GM18907 (cell line): Measurements from ENCODE around the gene GCA.
A peak's percentile ranks its signal among the peaks of the same experiment; 100 is the strongest.

Experiments used
- ATAC-seq: cut with Tn5 transposase; IDR thresholded peaks from one replicate; pipeline ENCODE4 v1.9.1; 2021; ENCODE audit warnings: mild to moderate bottlenecking, moderate library complexity; ENCODE audit not compliant: unreplicated experiment

The GCA gene

DNA sequence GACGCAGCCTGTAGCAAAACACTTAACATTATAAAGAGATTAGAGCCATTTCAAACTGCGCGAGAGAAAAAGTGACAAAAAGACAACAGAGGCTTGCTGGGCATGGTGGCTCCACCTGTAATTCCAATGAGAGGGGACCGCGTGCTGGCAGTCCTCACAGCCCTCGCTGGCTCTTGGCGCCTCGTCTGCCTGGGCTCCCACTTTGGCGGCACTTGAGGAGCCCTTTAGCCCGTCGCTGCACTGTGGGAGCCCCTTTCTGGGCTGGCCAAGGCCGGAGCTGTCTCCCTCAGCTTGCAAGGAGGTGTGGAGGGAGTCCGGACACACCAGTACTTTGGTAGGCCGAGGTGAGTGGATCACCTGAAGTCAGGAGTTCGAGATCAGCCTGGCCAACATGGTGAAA is 16.1 kb upstream of the GCA start:
- ATAC-seq = no peak

- peak; percentile 46 for ATAC-seq
These were observed 15.3 kb upstream of the GCA start for GRCh38 chr2:162328424-162329157.

GRCh38 chr2:162330881-162331280 is 13.1 kb upstream of the GCA start:
- no peak for ATAC-seq

DNA sequence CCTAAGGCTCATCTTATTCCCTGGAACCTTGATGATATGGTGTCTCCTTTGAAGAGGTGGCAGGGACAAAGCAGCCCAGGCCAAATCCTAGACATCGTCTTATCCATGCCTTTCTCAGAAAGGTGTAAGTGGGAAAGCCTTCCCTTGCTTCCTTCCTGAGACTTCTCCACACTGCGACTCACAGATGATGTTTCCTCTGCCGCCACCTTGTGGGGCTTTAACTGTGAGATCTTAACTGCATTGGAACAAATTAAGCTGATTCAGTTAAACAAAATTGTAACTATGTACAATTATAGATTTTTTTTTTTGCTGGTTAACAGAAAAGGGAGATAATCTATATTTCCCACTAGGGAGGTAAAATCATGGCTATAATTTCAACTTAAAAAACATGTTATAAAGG is 10.0 kb upstream of the GCA start:
- peak; percentile 68 for ATAC-seq

- ATAC-seq = no peak
These were observed 6.1 kb upstream of the GCA start for GRCh38 chr2:162337868-162338267.

DNA sequence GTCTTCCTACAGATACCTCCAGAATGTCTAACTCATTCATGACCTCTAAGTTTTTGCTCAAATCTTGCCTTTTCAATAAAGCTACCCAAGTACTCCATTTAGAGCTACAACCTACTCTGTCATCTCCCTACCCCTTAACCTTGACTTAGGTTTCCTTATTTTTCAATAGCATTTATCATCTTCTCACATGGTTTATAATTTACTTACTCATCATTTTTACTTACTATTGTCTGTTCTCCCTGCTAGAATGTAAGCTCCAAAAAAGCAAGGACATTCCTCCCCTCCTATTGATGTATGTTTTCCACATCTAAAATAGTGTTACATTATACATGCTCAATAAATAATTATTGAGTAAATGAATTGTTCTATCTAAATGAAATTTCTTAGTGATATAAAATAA is 3.1 kb upstream of the GCA start:
- ATAC-seq = no peak

DNA sequence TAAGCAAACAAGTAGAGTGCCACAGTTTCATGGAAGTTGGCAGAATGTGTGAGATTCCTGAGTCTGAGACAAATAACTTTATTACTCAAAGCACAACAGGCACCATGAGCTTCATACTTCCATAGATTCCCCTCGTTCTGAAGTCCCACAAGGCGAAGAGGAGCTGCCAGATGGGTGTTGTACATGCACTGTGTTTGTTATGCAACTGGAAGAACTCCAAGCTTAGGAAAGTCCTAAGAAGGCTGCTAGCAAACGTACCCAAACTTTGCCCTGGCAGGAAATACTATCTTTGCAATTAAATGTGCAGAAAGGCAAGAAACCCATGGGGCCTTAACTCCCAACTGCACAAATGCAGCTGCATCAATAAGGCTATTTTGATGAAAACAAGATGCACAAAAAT is 1.6 kb upstream of the GCA start:
- ATAC-seq = no peak

GRCh38 chr2:162342841-162343240 is 1.1 kb upstream of the GCA start:
- no peak for ATAC-seq

- peak; percentile 1 for ATAC-seq
These were observed 474 bp upstream of the GCA start for GRCh38 chr2:162343492-162343823.

DNA sequence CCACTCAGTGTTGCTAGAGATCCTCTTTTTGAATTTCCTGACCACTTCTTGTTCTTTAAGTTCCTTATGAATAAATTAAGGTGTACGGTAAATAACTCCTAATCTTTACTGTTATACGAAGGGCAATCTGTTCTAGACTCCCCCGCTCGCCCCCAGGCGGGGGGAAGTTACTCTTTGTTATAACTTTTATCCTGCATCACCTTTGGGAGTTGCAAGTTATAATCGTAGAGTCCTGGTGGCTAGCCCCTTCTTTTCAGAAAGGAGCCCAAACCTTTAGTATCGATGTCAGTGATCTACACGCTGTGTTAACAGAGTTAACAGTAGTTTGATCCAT is 652 bp downstream of the GCA start:
- no peak for ATAC-seq

DNA sequence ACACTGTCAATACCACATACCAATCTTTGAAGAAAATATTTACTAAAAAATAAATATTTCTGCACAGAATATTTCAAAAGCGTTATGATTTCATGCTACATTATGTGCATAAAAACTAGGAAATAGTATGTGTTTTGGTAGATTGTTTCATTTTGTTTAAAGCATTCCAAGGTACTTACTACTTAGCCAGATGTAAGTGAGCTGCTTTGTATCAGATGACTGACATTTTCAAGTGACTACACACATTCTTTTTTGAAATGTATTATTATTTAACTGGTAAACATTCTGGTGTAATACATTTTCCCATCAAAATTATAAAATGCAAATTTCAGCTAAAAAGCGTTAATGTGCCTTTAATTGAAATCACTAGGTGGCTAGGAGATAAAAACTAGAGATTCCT is 21.5 kb downstream of the GCA start:
- ATAC-seq = no peak

- no peak for ATAC-seq
These were observed 24.6 kb downstream of the GCA start for GRCh38 chr2:162368494-162368893.

- ATAC-seq = no peak
These were observed 25.6 kb downstream of the GCA start for GRCh38 chr2:162369551-162369950.

DNA sequence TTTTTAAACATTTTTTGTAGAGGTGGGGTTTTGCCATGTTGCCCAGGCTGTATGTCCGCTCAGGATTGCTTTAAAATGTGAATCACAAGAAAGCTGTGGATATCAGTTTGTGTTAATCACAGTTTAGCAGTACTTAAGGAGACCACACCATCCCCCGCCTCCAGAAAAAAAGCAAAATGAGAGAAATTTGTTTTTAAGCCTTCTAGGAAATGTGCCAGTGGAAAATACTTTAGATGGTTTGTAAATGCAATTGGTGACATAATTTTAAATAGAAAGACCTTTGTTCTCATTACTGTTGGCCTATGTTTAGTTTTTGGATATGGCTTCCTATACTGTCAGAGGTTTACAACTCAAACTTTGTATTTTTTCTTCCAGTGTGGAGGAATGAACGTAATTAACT is 27.0 kb downstream of the GCA start:
- ATAC-seq = no peak

GRCh38 chr2:162372818-162373217 is 28.9 kb downstream of the GCA start:
- ATAC-seq = no peak

DNA sequence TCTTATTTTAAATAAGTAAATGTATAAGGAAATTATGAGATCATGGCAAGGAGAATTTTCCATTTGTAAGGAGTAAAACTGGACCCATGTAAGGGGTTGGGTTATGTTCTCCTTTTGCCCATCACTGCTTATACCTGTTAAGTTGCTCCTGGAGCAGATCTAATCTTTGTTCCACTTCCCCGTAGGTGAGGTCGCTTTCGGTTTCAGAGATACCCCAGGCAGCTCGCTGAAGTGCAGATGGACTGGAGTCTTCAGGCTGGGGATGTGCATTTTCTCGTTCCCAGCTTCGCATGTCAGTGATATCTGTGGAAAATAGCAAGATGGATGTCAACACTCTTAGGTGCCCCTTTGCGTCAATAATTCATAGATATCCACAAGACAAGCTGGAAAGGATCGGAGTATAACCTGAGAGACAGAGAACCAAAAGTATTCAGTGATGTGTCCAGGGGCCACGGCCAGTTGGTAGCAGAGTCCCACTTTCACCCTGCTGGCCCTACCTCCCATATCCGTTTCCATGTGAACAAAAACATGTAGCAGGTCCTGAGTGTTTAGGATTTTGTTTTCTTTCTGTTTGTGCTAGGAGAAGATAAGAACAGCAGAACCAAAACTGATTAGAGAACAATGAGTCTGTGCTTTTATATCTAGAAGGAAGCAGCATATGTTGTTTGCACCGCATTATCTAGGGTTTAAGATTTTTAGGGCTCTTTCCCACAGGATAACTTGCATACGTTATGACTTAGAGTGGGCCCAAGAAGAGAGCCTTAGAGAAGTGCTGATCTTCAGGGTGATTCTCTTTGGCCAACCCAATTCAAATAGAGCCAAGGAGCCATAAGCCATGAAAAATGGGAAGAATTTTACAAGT is 36.0 kb downstream of the GCA start:
- ATAC-seq = peak; percentile 85

DNA sequence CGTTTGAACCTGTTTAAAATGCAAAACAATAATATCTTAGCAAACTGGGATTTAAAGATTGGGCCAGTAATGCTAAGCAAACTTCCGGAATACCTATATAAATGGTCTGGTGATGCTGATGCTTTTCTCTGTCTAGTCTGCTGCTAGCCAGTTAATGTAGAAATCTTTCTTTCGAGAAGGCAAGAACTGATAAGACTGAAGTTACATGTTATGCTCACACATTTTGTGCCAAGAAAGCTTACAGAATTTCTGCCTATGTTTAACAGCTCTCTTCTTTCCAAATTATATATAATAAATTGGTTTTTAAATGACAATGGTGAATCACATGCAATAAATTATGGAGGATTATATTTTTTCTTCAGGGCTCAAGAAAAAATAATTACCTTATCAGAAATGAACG is 37.9 kb downstream of the GCA start:
- no peak for ATAC-seq

- no peak for ATAC-seq
These were observed 38.3 kb downstream of the GCA start for GRCh38 chr2:162382278-162382677.

DNA sequence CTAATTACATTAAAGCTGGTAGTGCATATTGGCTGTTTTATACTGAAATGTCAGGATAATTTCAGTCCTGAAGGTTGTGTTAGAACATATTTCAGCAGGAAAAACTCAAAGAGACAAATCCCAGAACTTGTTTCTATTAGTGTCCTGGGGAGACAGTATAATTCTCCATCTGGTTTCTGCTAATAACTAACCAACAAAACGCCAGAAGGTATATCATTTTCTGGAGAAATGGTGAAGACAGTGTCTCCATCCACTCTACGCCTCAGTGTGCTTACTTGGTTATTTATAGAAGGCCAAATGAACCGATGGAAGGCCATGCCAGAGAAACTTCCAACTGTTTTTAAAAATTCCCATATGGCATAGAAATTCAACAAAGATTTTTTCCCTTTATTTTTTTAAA is 41.6 kb downstream of the GCA start:
- no peak for ATAC-seq

DNA sequence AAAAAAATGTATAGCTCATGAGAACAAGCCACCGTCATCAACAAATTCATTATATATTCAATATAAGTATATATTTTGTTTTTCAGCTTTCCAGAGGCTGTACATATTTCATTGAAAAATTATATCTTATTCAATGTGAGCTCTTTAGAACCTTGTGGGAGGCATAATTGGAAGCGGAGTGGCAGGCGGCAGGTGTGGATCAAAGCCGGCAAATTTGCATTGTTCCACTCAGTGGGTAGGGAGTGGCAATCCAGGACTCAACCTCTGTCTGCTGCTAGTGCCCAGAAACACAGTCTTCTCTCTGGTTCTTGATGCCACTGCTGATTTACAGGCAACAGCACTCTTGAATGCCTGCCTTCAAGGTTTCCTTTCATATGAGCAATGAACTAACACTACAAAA is 46.9 kb downstream of the GCA start:
- no peak for ATAC-seq

DNA sequence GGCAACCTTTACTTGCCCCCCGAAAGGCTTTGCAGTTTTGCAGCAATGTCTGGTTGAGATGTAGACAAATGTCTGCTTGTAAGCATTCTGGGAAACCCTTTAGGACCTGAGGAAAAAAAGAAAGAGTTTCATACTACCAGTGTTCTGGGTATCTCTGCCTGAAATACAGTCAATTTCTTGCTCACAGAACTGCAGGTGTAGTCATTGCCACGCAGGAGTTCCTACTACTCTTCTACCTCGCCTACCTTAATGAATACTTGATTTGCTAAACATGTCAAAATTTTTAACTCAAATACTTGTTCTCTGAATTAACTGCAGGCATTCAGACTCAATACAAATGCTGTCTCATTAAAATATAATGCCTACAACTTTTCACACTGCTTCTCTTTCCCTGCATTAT is 56.4 kb downstream of the GCA start:
- no peak for ATAC-seq

GRCh38 chr2:162401871-162402270 is 57.9 kb downstream of the GCA start:
- no peak for ATAC-seq

DNA sequence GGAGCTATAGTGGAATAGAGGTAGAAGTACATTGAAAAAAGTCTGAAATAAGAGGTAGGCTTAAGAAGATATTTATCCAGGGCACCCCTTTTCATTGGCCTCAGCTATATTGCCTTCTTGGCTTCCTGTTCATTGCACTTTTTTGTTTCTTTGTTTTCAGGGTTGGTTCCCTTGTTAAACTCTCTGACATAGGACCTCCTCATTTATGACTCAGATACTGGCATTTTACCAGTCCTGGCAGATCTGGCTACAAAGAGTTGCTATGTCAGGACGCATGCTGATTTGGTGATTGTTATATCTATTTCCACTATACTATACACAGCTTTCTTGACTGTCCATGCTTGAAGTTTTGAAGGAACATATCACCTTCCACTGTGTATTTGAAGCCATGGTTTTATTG is 60.0 kb downstream of the GCA start:
- ATAC-seq = no peak
